Bone marrow (tissue), 2 donors: ENCODE data around the gene COL24A1.

Source experiments
- DNase-seq, 2 donors: peaks; one replicate each; lab custom pipeline; 2025; lab: John Stamatoyannopoulos, UW

Gene COL24A1

DNA sequence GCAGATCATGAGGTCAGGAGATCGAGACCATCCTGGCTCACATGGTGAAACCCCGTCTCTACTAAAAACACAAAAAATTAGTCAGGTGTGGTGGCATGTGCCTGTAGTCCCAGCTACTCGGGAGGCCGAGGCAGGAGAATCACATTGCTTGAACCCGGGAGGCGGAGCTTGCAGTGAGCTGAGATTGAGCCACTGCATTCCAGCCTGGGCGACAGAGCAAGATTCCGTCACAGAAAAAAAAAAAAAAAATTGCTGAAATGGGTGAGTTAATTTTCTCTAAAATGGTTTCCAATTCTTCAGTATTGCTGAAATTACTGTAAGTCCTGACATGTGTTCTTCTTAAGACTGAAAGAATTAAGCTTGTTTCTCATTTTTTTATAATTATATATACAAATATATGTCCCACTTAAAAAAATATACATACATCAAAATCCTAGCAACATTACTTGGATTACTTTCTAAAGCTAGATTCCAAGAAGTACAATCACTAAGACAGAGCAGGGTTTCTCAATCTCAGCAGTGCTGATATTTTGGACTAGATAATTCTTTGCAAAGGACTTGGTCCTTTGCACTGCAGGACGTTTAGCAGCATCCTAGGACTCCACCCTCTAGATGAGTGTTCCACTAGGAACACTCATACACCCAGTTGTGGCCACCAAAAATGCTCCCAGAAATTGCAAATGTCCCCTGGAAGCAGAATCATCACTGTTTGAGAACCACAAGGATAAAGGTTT lies 473.1 kb downstream of the COL24A1 start:
- DNase-seq, result no peak

DNA sequence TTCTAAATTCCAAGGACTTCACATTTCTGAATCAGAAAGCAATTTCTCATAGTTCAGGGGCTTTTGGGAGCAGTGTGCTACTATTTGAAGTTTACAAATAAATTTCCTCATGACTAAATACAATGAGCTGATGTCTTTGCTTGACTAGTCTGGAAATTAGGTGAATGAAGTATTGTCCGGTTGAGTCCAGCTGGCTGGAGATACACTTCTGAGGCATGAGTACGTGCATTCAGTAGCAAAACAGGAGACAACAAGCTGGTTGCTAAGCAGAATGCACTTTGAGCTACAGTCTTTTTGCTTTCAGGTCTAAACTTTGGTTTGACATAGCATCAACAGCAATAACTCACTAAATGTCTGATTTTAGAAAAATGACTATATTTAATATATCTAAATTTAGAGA lies 475.5 kb downstream of the COL24A1 start:
- DNase-seq, result no peak
